B cell (primary cell): ENCODE results near the gene PAQR5. TPM values are rescaled to one million over a fixed set of nuclear protein-coding genes. Genes with fewer than 3 reads are reported as not detected.

ENCODE experiments used
- ATAC-seq: fragments of 200-7000 bp; cut with Tn5 transposase; one replicate; pipeline ENCODE4 v1.10.0; 2021; ENCODE audit warnings: low read depth, mild to moderate bottlenecking, moderate number of reproducible peaks, moderate library complexity
- CTCF ChIA-PET: fragments of 350-600 bp; sonication (Branson Sonifier 250); formaldehyde crosslinking; loops from one replicate; lab custom pipeline; 2021; ENCODE audit warnings: antibody characterized with exemption, inconsistent platforms; lab: Charles Lee
- POLR2A ChIA-PET: fragments of 350-600 bp; sonication (Branson Sonifier 250); formaldehyde crosslinking; loops from one replicate; lab custom pipeline; 2021; ENCODE audit warnings: antibody characterized with exemption; lab: Charles Lee
- DNase-seq: peaks from one replicate; pipeline ENCODE4 v3.0.0; 2013
- H2AFZ ChIP-seq: 2 replicates; pipeline ENCODE4 v1.6.1; 2012; ENCODE audit warnings: mild to moderate bottlenecking, low read depth, low read length; ENCODE audit not compliant: insufficient read depth, poor library complexity, severe bottlenecking
- H3K27ac ChIP-seq, 2 donors: 1 replicate in 1 of 2; 2 replicates in 1 of 2; pipeline ENCODE4 v1.5.1; 2012 to 2013; ENCODE audit warnings: low read length in 2 of 2, mild to moderate bottlenecking in 2 of 2, moderate library complexity in 1 of 2
- H3K27me3 ChIP-seq, 4 experiments: fragments of 200-600 bp in 1 of 4; sonication (generic) in 1 of 4; replicated peaks in 1 of 4; 1 replicate in 2 of 4; 2 replicates in 2 of 4; pipeline versions ENCODE4 v1.6.1 to v1.7.0; 2013 to 2016; ENCODE audit warnings: low read length in 3 of 4, mild to moderate bottlenecking in 2 of 4, mixed read lengths in 1 of 4, moderate library complexity in 1 of 4; ENCODE audit not compliant: insufficient read depth in 4 of 4, control insufficient read depth in 3 of 4; ENCODE audit errors: control extremely low read depth in 1 of 4
- H3K36me3 ChIP-seq, 2 experiments: replicated peaks in 1 of 2; 1 replicate in 1 of 2; 2 replicates in 1 of 2; pipeline versions ENCODE4 v1.6.1 to v1.7.1; 2013; ENCODE audit warnings: low read length in 1 of 2; ENCODE audit not compliant: insufficient read depth in 2 of 2, control insufficient read depth in 1 of 2; ENCODE audit errors: control extremely low read depth in 1 of 2, extremely low read depth in 1 of 2
- H3K4me1 ChIP-seq, 2 donors: fragments of 200-600 bp in 1 of 2; sonication (generic) in 1 of 2; 1 replicate in 1 of 2; 2 replicates in 1 of 2; pipeline versions ENCODE4 v1.5.1 to v1.6.1; 2013 to 2017; ENCODE audit warnings: low read length in 2 of 2; ENCODE audit not compliant: control insufficient read depth in 2 of 2, insufficient read depth in 2 of 2
- H3K4me2 ChIP-seq: replicated peaks from 2 replicates; pipeline ENCODE3; 2012; ENCODE audit warnings: mild to moderate bottlenecking, low read depth, low read length; ENCODE audit not compliant: poor library complexity, severe bottlenecking
- H3K4me3 ChIP-seq, 5 experiments: fragments of 200-600 bp in 1 of 5; sonication (generic) in 1 of 5; 1 replicate in 3 of 5; 2 replicates in 2 of 5; pipeline versions ENCODE4 v1.5.1 to v1.7.0; 2011 to 2016; ENCODE audit warnings: low read length in 4 of 5, mild to moderate bottlenecking in 4 of 5, low read depth in 2 of 5, control low read depth in 1 of 5, moderate library complexity in 1 of 5; ENCODE audit not compliant: insufficient read depth in 1 of 5; ENCODE audit errors: control extremely low read depth in 1 of 5, extremely low read depth in 1 of 5
- H3K79me2 ChIP-seq: fragments of 200-600 bp; sonication (generic); one replicate; pipeline ENCODE4 v1.6.0; 2016; ENCODE audit warnings: low read length; ENCODE audit not compliant: control insufficient read depth, insufficient read depth
- H3K9ac ChIP-seq: fragments of 200-600 bp; sonication (generic); 2 replicates; pipeline ENCODE4 v1.6.1; 2017; ENCODE audit warnings: mild to moderate bottlenecking, low read length, moderate library complexity
- H3K9me3 ChIP-seq, 3 donors: one replicate each; pipeline versions ENCODE4 v1.6.1 to v1.7.1; 2013; ENCODE audit warnings: low read length in 2 of 3; ENCODE audit not compliant: control insufficient read depth in 2 of 3, insufficient read depth in 1 of 3; ENCODE audit errors: control extremely low read depth in 1 of 3
- H4K20me1 ChIP-seq: 2 replicates; pipeline ENCODE4 v1.6.0; 2012; ENCODE audit warnings: mild to moderate bottlenecking, low read length; ENCODE audit not compliant: insufficient read depth, control insufficient read depth, poor library complexity, severe bottlenecking
- H3K27ac Mint-ChIP-seq: one replicate; pipeline ENCODE4 v1.8.0; 2021; ENCODE audit warnings: mixed read lengths
- H3K27me3 Mint-ChIP-seq: one replicate; pipeline ENCODE4 v1.8.0; 2021; ENCODE audit warnings: mixed read lengths
- H3K4me1 Mint-ChIP-seq: one replicate; pipeline ENCODE4 v1.8.0; 2021; ENCODE audit warnings: mixed read lengths
- H3K4me3 Mint-ChIP-seq: one replicate; pipeline ENCODE4 v1.8.0; 2021; ENCODE audit warnings: mixed read lengths
- H3K9me3 Mint-ChIP-seq: one replicate; pipeline ENCODE4 v1.8.0; 2022; ENCODE audit warnings: mixed read lengths; ENCODE audit not compliant: insufficient read depth
- CTCF ChIP-seq: fragments of 200-600 bp; IDR thresholded peaks from one replicate; pipeline ENCODE4 v1.8.0; 2022; ENCODE audit warnings: antibody characterized with exemption, mild to moderate bottlenecking
- EZH2 ChIP-seq: IDR thresholded peaks from 2 replicates; pipeline ENCODE4 v1.6.1; 2012; ENCODE audit warnings: borderline replicate concordance, low read depth, mild to moderate bottlenecking, moderate library complexity, low read length; ENCODE audit not compliant: insufficient read depth, poor library complexity, severe bottlenecking
- WGBS: methylation state at CpG from one replicate; pipeline ENCODE4 v1.1.5; 2013; ENCODE audit warnings: missing lambda C conversion rate; ENCODE audit not compliant: insufficient coverage; 5-methylcytosine and 5-hydroxymethylcytosine counted together
- intact Hi-C: fragments of 100-400 bp; cut with micrococcal nuclease; formaldehyde crosslinking; loops from one replicate; pipeline ENCODE4 v1.10.0; 2022
- polyA plus RNA-seq: library from polyadenylated mRNA; depleted of rRNA; stranded (reverse); fragments of >200 nt; gene quantifications from 2 replicates; pipeline ENCODE4 v1.2.3, GENCODE V29; 2012
- total RNA-seq, 2 donors: library from RNA; stranded (reverse); fragments of 120-200 nt in 1 of 2; gene quantifications; 1 replicate in 1 of 2; 2 replicates in 1 of 2; pipeline versions ENCODE4 v1.2.3 to v1.2.4, GENCODE V29; 2013 to 2022

Gene PAQR5
- total and polyA plus RNA-seq, 2 donors (not counting 1 experiment from before 2014, with no cell fraction given) = not detected

GRCh38 chr15:69277316-69277715, 21.4 kb upstream of the PAQR5 start:
- H2AFZ ChIP-seq = no peak overlapping the region
- no peaks in the 10 kb centered on the region for H4K20me1 ChIP-seq
- H3K9me3 ChIP-seq = no peaks in the 10 kb centered on the region
- WGBS = 90% methylated on average over 7 of the region's 9 CpGs
- H3K4me3 ChIP-seq = no peak overlapping the region
- POLR2A ChIA-PET = no interaction called here
- DNase-seq (no peak), ATAC-seq (no peak)
- Mint-ChIP-seq H3K4me1 (peaks cover 4% of the 10 kb centered on the region), H3K9me3 (no peaks in the 10 kb centered on the region), H3K27ac (no peak overlapping the region), H3K4me3 (no peak overlapping the region), H3K27me3 (peaks cover 16% of the 10 kb centered on the region)
- TF ChIP-seq CTCF = no peak
- TF ChIP-seq EZH2 = no peak
- CTCF ChIA-PET = no interaction called here
- intact Hi-C loops = no loop called here
- no peaks in the 10 kb centered on the region for H3K36me3 ChIP-seq
- no peaks in the 10 kb centered on the region for H3K79me2 ChIP-seq
- no peak overlapping the region for H3K9ac ChIP-seq
- no peak overlapping the region for H3K4me2 ChIP-seq
- no peak overlapping the region for H3K27ac ChIP-seq
- H3K27me3 ChIP-seq = no peaks in the 10 kb centered on the region
- H3K4me1 ChIP-seq = no peaks in the 10 kb centered on the region

DNA sequence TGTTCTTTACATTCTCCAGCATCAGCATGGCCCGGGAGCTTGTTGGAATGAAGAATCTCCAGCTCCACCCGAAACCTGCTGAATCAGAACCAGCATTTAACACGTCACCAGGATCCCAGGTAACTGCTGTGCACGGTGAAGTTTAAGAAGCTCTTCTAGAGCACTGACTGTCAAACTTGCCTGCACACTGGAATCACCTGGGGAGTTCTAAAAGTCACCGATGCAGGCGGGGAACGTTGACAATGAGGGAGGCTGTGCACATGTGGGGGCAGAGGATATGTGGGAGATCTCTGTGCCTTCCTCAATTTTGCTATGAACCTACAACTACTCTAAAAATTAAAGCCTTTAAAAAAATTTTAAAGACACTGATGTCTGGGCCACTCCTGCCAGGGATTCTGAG, 19.1 kb upstream of the PAQR5 start:
- no peaks in the 10 kb centered on the region for H3K9me3 Mint-ChIP-seq
- Histone ChIP-seq H3K4me3 (no peak overlapping the region), H3K9me3 (no peaks in the 10 kb centered on the region), H3K4me2 (no peak overlapping the region), H3K9ac (no peak overlapping the region), H4K20me1 (no peaks in the 10 kb centered on the region), H3K4me1 (no peaks in the 10 kb centered on the region), H3K27ac (no peak overlapping the region), H3K27me3 (no peaks in the 10 kb centered on the region), H3K79me2 (no peaks in the 10 kb centered on the region), H2AFZ (no peak overlapping the region), H3K36me3 (no peaks in the 10 kb centered on the region)
- ChIA-PET POLR2A (no interaction called here), CTCF (no interaction called here)
- 90% methylated on average over 4 of the region's 7 CpGs for WGBS
- no peak for TF ChIP-seq CTCF
- no peak for TF ChIP-seq EZH2
- no peak overlapping the region for H3K27ac Mint-ChIP-seq
- ATAC-seq = no peak
- no peak for DNase-seq
- H3K4me1 Mint-ChIP-seq = peaks cover 4% of the 10 kb centered on the region
- intact Hi-C loops = no loop called here
- H3K4me3 Mint-ChIP-seq = no peak overlapping the region
- peaks cover 20% of the 10 kb centered on the region for H3K27me3 Mint-ChIP-seq
